H9 (cell line): ENCODE results near the gene KCNMA1. TPM values are rescaled to one million over a fixed set of nuclear protein-coding genes. Genes with fewer than 3 reads are reported as not detected.

Experiments used
- DNase-seq: peaks from one replicate; pipeline ENCODE4 v3.0.0-alpha.2; 2017
- H2AFZ ChIP-seq: one replicate; pipeline ENCODE4 v1.6.1; 2013; ENCODE audit warnings: mild to moderate bottlenecking, low read length, control low read depth, moderate library complexity
- H2AK5ac ChIP-seq: 2 replicates; pipeline ENCODE4 v1.6.1; 2013; ENCODE audit warnings: low read length, control low read depth, mixed read lengths; ENCODE audit not compliant: insufficient read length
- H2BK120ac ChIP-seq: one replicate; pipeline ENCODE4 v1.6.1; 2013; ENCODE audit warnings: low read depth, mild to moderate bottlenecking, low read length, control low read depth, inconsistent platforms; ENCODE audit not compliant: poor library complexity, severe bottlenecking
- H2BK12ac ChIP-seq: 2 replicates; pipeline ENCODE4 v1.6.1; 2013; ENCODE audit warnings: low read length, control low read depth, mixed read lengths, low read depth; ENCODE audit not compliant: insufficient read length
- H2BK15ac ChIP-seq: 2 replicates; pipeline ENCODE4 v1.6.1; 2013; ENCODE audit warnings: low read depth, low read length, control low read depth
- H2BK20ac ChIP-seq: one replicate; pipeline ENCODE4 v1.6.1; 2013; ENCODE audit warnings: low read depth, mild to moderate bottlenecking, low read length, control low read depth, inconsistent platforms; ENCODE audit not compliant: poor library complexity, severe bottlenecking
- H2BK5ac ChIP-seq: 2 replicates; pipeline ENCODE4 v1.6.1; 2013; ENCODE audit warnings: low read length, control low read depth, mixed read lengths; ENCODE audit not compliant: insufficient read length
- H3K14ac ChIP-seq: 2 replicates; pipeline ENCODE4 v1.6.1; 2013; ENCODE audit warnings: low read length, control low read depth; ENCODE audit not compliant: insufficient read depth
- H3K18ac ChIP-seq: 2 replicates; pipeline ENCODE4 v1.6.1; 2013; ENCODE audit warnings: low read depth, mild to moderate bottlenecking, mixed read lengths, low read length, control low read depth; ENCODE audit not compliant: insufficient read length
- H3K23ac ChIP-seq: 2 replicates; pipeline ENCODE4 v1.6.1; 2013; ENCODE audit warnings: low read length, control low read depth, mixed read lengths, low read depth; ENCODE audit not compliant: insufficient read length
- H3K23me2 ChIP-seq: 2 replicates; pipeline ENCODE4 v1.6.1; 2013; ENCODE audit warnings: low read depth, mild to moderate bottlenecking, mixed read lengths, low read length, control low read depth; ENCODE audit not compliant: insufficient read length, poor library complexity, severe bottlenecking
- H3K27ac ChIP-seq: 2 replicates; pipeline ENCODE4 v1.5.1; 2013; ENCODE audit warnings: low read length, control low read depth, mixed read lengths, low read depth; ENCODE audit not compliant: insufficient read length
- H3K27me3 ChIP-seq: 2 replicates; pipeline ENCODE4 v1.6.1; 2013; ENCODE audit warnings: low read length, control low read depth, inconsistent platforms; ENCODE audit not compliant: insufficient read depth
- H3K4ac ChIP-seq: 2 replicates; pipeline ENCODE4 v1.6.1; 2013; ENCODE audit warnings: low read depth, mild to moderate bottlenecking, control low read depth, inconsistent platforms, low read length, moderate library complexity
- H3K4me1 ChIP-seq: 2 replicates; pipeline ENCODE4 v1.6.1; 2013; ENCODE audit warnings: low read length, control low read depth, inconsistent platforms; ENCODE audit not compliant: insufficient read depth
- H3K4me2 ChIP-seq: 2 replicates; pipeline ENCODE4 v1.6.1; 2013; ENCODE audit warnings: low read length, control low read depth, mixed read lengths; ENCODE audit not compliant: insufficient read length, insufficient read depth
- H3K56ac ChIP-seq: 2 replicates; pipeline ENCODE4 v1.6.1; 2013; ENCODE audit warnings: low read depth, mild to moderate bottlenecking, mixed read lengths, low read length, control low read depth; ENCODE audit not compliant: insufficient read length
- H3K79me1 ChIP-seq: 2 replicates; pipeline ENCODE4 v1.6.1; 2013; ENCODE audit warnings: low read depth, mild to moderate bottlenecking, moderate library complexity, low read length, control low read depth, inconsistent platforms; ENCODE audit not compliant: insufficient read depth, poor library complexity, severe bottlenecking
- H3K79me2 ChIP-seq: 2 replicates; pipeline ENCODE4 v1.6.1; 2013; ENCODE audit warnings: low read length, control low read depth, inconsistent platforms; ENCODE audit not compliant: insufficient read depth
- H3K9ac ChIP-seq: 2 replicates; pipeline ENCODE4 v1.6.1; 2013; ENCODE audit warnings: low read length, control low read depth, mixed read lengths; ENCODE audit not compliant: insufficient read length; ENCODE audit errors: extremely low read depth
- H3K9me3 ChIP-seq: one replicate; pipeline ENCODE4 v1.6.1; 2013; ENCODE audit warnings: low read depth, low read length, inconsistent platforms; ENCODE audit not compliant: control insufficient read depth
- H3T11ph ChIP-seq: one replicate; pipeline ENCODE4 v1.6.1; 2013; ENCODE audit warnings: mild to moderate bottlenecking, low read length, control low read depth, inconsistent platforms
- H4K20me1 ChIP-seq: one replicate; pipeline ENCODE4 v1.6.1; 2013; ENCODE audit not compliant: control insufficient read depth, insufficient read length, insufficient read depth
- H4K5ac ChIP-seq: 2 replicates; pipeline ENCODE4 v1.6.1; 2013; ENCODE audit warnings: low read depth, mild to moderate bottlenecking, mixed read lengths, low read length, control low read depth; ENCODE audit not compliant: insufficient read length
- H4K8ac ChIP-seq: replicated peaks from 2 replicates; pipeline ENCODE4 v1.6.1; 2013; ENCODE audit warnings: low read length, control low read depth, mixed read lengths, low read depth; ENCODE audit not compliant: insufficient read length
- H4K91ac ChIP-seq: 2 replicates; pipeline ENCODE4 v1.6.1; 2013; ENCODE audit warnings: low read depth, mild to moderate bottlenecking, moderate library complexity, mixed read lengths, low read length, control low read depth; ENCODE audit not compliant: insufficient read length
- H3K27ac Mint-ChIP-seq, 3 experiments: 2 replicates in 2 of 3; 3 replicates in 1 of 3; pipeline ENCODE4 v1.8.0; 2020 to 2021; ENCODE audit warnings: mixed read lengths in 3 of 3, mild to moderate bottlenecking in 1 of 3, moderate library complexity in 1 of 3
- H3K27me3 Mint-ChIP-seq: 2 replicates; pipeline ENCODE4 v1.8.0; 2021; ENCODE audit warnings: low read depth, mild to moderate bottlenecking, moderate library complexity, mixed read lengths
- H3K36me3 Mint-ChIP-seq, 3 experiments: 2 replicates in 2 of 3; 3 replicates in 1 of 3; pipeline ENCODE4 v1.8.0; 2020 to 2021; ENCODE audit warnings: low read depth in 3 of 3, mixed read lengths in 3 of 3; ENCODE audit not compliant: insufficient read depth in 1 of 3
- H3K4me1 Mint-ChIP-seq, 2 experiments: 2 replicates each; pipeline ENCODE4 v1.8.0; 2020; ENCODE audit warnings: mixed read lengths in 2 of 2
- H3K4me3 Mint-ChIP-seq, 2 experiments: 2 replicates in 1 of 2; 3 replicates in 1 of 2; pipeline ENCODE4 v1.8.0; 2020 to 2021; ENCODE audit warnings: mild to moderate bottlenecking in 2 of 2, mixed read lengths in 2 of 2, moderate library complexity in 1 of 2
- H3K9me3 Mint-ChIP-seq, 2 experiments: 2 replicates in 1 of 2; 3 replicates in 1 of 2; pipeline ENCODE4 v1.8.0; 2020; ENCODE audit warnings: mild to moderate bottlenecking in 2 of 2, mixed read lengths in 2 of 2, moderate library complexity in 1 of 2
- WGBS: extraction: QIAGEN DNeasy Blood & Tissue Kit; methylation state at CpG from one replicate; pipeline ENCODE4 v1.1.7; 2013; ENCODE audit warnings: missing lambda C conversion rate, low lambda C conversion rate, mixed read lengths; ENCODE audit not compliant: insufficient read length; ENCODE audit errors: extremely low coverage; 5-methylcytosine and 5-hydroxymethylcytosine counted together
- total RNA-seq: library from RNA; stranded (reverse); gene quantifications from 2 replicates; pipeline ENCODE4 v1.2.1, GENCODE V29; 2021
- TF ChIP-seq, protein P1 (sequence below): fragments of 200-600 bp; sonication (generic); conservative IDR thresholded peaks from 3 replicates; pipeline ENCODE4 v1.8.0; 2021; ENCODE audit warnings: antibody characterized with exemption, mild to moderate bottlenecking

KCNMA1 gene
- total RNA-seq, 1 experiment from 2014 or later, result 2.0 TPM

DNA sequence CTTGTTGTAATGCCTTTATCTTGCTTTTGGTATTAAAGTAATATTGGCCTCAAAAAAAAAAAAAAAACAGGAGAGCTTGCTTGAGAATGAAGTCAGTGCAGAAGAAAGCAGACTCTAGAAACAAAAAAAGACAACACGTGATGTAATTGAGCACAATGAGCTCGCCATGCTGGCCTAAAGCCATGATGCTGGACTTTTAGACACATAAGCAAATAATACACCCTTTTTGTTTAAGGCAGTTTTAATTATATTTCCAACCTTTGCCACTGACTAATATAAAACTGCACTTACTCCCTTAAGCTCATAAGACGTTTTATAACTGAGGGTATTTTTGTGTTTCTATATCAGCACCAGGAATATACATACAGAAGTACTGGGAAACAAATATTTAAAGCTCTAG, 798.3 kb downstream of the KCNMA1 start:
- H2BK20ac ChIP-seq, result no peak overlapping the region
- H4K5ac ChIP-seq, result no peak overlapping the region
- no peak overlapping the region for H2BK15ac ChIP-seq
- H2BK12ac ChIP-seq, result no peak overlapping the region
- H2BK120ac ChIP-seq, result no peak overlapping the region
- H3K27me3 Mint-ChIP-seq, result no peaks in the 10 kb centered on the region; the same call in 1 of the 2 replicates
- H3K23me2 ChIP-seq, result no peaks in the 10 kb centered on the region
- H3K4me1 Mint-ChIP-seq, result no peaks in the 10 kb centered on the region
- no peak overlapping the region for H2AFZ ChIP-seq
- no peaks in the 10 kb centered on the region for H3K9me3 ChIP-seq
- no peaks in the 10 kb centered on the region for H4K20me1 ChIP-seq
- H4K8ac ChIP-seq, result no peak overlapping the region
- no peak for DNase-seq
- no peak overlapping the region for H3K4me2 ChIP-seq
- TF ChIP-seq, protein P1, sequence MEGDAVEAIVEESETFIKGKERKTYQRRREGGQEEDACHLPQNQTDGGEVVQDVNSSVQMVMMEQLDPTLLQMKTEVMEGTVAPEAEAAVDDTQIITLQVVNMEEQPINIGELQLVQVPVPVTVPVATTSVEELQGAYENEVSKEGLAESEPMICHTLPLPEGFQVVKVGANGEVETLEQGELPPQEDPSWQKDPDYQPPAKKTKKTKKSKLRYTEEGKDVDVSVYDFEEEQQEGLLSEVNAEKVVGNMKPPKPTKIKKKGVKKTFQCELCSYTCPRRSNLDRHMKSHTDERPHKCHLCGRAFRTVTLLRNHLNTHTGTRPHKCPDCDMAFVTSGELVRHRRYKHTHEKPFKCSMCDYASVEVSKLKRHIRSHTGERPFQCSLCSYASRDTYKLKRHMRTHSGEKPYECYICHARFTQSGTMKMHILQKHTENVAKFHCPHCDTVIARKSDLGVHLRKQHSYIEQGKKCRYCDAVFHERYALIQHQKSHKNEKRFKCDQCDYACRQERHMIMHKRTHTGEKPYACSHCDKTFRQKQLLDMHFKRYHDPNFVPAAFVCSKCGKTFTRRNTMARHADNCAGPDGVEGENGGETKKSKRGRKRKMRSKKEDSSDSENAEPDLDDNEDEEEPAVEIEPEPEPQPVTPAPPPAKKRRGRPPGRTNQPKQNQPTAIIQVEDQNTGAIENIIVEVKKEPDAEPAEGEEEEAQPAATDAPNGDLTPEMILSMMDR, result no peak
- no peak overlapping the region for H3K27ac ChIP-seq
- H2BK5ac ChIP-seq, result no peak overlapping the region
- no CpG with 5 or more reads among the region's 3 CpGs for WGBS
- H3K9me3 Mint-ChIP-seq, result peaks cover 2 to 10% of the 10 kb centered on the region in 2 experiments; a peak in 3 of 5 replicates
- H3K18ac ChIP-seq, result no peak overlapping the region
- H3K79me2 ChIP-seq, result no peaks in the 10 kb centered on the region
- H3K79me1 ChIP-seq, result no peaks in the 10 kb centered on the region
- no peak overlapping the region for H3T11ph ChIP-seq
- no peak overlapping the region for H2AK5ac ChIP-seq
- no peak overlapping the region for H3K14ac ChIP-seq
- no peaks in the 10 kb centered on the region for H3K27me3 ChIP-seq
- H3K36me3 Mint-ChIP-seq, result no peaks in the 10 kb centered on the region
- H3K9ac ChIP-seq, result no peak overlapping the region
- no peaks in the 10 kb centered on the region for H3K4me1 ChIP-seq
- H3K23ac ChIP-seq, result no peak overlapping the region
- H4K91ac ChIP-seq, result no peak overlapping the region
- H3K4ac ChIP-seq, result no peak overlapping the region
- no peak overlapping the region for H3K56ac ChIP-seq
- H3K4me3 Mint-ChIP-seq, result no peak overlapping the region
- no peak overlapping the region for H3K27ac Mint-ChIP-seq
